ENCODE data around the gene GNG3.
A peak's percentile ranks its signal among the peaks of the same experiment; 100 is the strongest.
"Not testable (repeated sequence)": the region's sequence is repeated elsewhere in the genome, so short reads cannot be mapped to it uniquely, and the experiment has no call there.

Gene GNG3

GRCh38 chr11:62707277-62707861 lies at the start of gene GNG3, which contains the start of gene BSCL2:
TSS of gene GNG3 (plus strand) at chr11:62707676. CDS start at chr11:62708296, 620 bp downstream.
TSS of gene BSCL2 (minus strand) at chr11:62707424. CDS start at chr11:62707195, 229 bp downstream.
- DNase-seq, result no peak

DNA sequence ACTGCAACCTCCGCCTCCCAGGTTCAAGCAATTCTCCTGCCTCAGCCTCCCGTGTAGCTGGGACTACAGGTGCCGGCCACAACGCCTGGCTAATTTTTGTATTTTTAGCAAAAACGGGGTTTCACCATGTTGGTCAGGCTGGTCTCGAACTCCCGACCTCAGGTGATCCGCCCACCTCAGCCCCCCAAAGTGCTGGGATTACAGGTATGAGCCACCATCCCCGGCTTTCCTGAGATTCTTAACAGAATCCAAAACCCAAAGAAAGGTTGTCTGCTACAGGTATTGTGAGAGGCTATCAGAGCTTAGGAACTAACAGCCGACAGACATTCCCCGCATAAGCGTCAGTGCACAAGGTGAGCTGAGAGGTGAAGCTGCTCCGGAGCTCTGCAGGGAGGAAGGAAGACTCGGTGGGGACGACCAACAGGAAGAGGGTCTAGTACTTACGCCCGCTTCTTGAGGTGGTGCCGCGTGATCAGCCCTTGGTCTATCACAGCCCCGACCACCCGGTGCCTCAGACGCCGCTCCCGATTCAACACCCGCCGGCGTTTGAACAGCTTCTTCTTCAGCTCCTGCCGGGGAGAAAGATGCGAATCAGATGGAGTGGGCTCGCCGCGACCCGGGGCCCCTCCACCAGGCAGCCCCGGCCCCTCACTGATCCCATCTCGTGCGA lies 42.9 kb upstream of the GNG3 start:
- peak; percentile 40 for DNase-seq

GRCh38 chr11:62665075-62665598 lies 42.3 kb upstream of the GNG3 start, which contains the start of the genes C11orf98 and CSKMT:
TSS of gene C11orf98 (minus strand) at chr11:62665210. CDS start at chr11:62665169, 41 bp downstream.
TSS of gene CSKMT (plus strand) at chr11:62665312. CDS start at chr11:62665880, 568 bp downstream.
- DNase-seq, result peak; percentile 76

- DNase-seq, result no peak
Observed at GRCh38 chr11:62665599-62666258, 41.7 kb upstream of the GNG3 start.

DNA sequence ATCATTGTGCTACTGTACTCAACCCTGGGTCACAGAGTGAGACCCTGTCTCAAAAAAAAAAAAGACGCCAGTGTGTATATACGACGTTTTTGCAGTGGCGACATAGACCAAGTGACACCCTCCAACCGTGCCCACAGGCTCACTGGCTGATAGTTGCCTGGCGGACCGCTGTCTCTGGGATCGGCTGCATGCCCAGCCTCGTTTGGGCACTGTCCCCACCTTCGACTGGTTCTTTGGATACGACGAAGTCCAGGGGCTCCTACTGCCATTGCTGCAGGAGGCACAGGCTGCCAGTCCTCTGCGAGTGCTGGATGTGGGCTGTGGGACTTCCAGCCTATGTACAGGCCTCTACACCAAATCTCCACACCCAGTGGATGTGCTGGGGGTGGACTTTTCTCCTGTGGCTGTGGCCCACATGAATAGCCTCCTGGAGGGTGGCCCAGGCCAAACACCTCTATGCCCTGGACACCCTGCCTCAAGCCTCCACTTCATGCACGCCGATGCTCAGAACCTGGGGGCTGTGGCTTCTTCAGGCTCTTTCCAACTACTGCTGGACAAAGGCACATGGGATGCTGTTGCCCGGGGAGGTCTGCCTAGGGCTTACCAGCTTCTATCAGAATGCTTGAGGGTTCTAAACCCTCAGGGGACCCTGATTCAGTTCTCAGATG lies 41.1 kb upstream of the GNG3 start:
- no peak for DNase-seq

GRCh38 chr11:62667460-62667859 lies 40.0 kb upstream of the GNG3 start:
- DNase-seq, result no peak

- DNase-seq, result peak; percentile 22
Observed at GRCh38 chr11:62669420-62670161, 37.9 kb upstream of the GNG3 start.

DNA sequence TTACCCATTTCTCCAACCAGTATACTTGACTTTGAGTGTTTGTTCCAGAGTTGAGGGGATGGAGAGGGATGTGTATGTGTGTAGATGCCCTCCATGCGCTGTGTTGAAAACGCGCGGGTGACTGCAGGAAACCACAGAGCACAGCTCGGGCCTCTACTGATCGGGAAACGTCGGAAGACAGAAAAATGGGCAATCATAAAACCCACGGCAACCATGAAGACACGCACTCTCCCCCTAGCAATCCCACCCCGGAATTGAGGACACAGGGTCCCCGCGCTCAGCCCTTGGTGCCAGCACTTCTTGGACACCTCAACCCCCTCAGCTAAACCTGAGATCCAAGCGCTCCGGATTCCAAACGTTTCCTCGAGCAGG lies 36.3 kb upstream of the GNG3 start:
- no peak for DNase-seq

- DNase-seq, result peak; percentile 66
Observed at GRCh38 chr11:62671608-62672389, 35.7 kb upstream of the GNG3 start, which contains the start of the genes LBHD1 and UQCC3. TSS of gene LBHD1 (minus strand) at chr11:62672267. CDS start at chr11:62670031, 2,236 bp downstream. TSS of gene UQCC3 (plus strand) at chr11:62671673. CDS start at chr11:62671746, 73 bp downstream.

- no peak for DNase-seq
Observed at GRCh38 chr11:62673196-62673525, 34.3 kb upstream of the GNG3 start.

DNA sequence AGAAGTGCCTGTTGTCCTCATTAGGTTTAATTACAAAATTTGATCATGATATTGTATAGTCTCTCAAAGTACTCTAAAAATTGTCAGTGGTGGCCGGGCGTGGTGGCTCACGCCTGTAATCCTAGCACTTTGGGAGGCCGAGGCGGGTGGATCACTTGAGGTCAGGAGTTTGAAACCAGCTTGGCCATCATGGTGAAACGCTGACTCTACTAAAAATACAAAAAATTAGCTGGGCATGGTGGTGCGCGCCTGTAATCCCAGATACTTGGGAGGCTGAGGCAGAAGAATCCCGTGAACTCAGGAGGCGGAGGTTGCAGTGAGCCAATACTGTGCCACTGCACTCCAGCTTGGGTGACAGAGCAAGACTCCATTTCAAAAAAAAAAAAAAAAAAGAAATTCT lies 32.1 kb upstream of the GNG3 start:
- not testable (repeated sequence) for DNase-seq

DNA sequence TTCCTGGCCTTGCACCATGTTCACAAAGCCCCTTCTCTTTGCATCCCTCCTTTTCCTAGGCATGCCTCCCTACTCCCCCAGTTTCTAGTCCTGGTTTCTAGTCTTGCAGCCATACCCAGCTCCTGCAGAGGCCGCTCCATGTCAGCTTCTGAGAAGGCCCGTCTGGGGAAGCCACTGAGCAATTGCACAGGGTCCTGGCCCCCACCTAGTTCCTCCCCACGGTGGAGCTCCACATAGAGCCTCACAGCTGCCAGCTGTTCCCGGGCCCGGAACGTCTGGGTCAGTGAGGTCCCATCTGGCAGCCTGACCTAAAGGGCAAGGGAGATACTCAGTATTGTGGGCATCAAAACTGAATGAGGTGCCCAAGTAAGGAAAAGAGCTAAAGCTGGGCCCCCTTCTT lies 30.8 kb upstream of the GNG3 start:
- no peak for DNase-seq

DNA sequence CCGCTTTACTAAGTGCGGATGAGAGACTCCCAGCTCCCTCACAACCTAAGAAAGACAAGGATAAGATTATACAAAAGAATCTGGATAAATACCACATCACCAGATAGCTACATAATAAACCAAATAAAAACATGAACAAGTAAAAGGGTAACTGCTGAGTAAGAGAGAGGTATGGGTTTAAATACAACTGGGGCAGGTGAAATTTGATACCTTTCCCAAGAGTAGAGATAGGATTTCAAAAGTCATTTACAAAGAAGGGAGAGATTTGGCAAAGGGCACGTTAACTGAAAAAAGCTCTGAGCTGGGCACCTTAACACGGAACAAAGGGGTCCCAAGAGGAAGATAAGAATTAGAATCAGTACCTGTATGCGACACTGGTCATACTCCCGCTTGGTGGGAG lies 30.3 kb upstream of the GNG3 start:
- no peak for DNase-seq

- DNase-seq, result no peak
Observed at GRCh38 chr11:62677714-62678113, 29.8 kb upstream of the GNG3 start.

DNA sequence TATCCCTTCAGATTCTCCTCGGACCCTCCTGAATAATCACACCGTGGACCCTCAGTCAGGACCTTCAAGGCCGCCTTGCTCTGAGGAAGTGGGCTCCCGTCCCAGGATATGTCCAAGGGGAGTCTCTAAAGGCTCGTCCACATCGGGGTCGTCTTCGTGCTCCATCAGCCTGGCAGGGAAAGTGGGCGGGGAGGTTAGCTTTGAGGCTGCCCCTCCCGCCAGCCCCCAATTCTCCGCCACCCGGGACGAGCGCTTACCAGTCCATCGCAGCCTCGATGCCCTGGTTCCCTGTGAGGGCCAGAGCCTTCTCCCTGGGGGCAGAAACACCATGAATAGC lies 29.1 kb upstream of the GNG3 start:
- DNase-seq, result no peak

GRCh38 chr11:62678770-62679696 lies 28.4 kb upstream of the GNG3 start, which contains the start of gene UBXN1:
TSS of gene UBXN1 (minus strand) at chr11:62679073. CDS start at chr11:62678923, 150 bp downstream.
- DNase-seq, result peak; percentile 67

GRCh38 chr11:62680825-62681240 lies 26.6 kb upstream of the GNG3 start:
- peak; percentile 67 for DNase-seq

DNA sequence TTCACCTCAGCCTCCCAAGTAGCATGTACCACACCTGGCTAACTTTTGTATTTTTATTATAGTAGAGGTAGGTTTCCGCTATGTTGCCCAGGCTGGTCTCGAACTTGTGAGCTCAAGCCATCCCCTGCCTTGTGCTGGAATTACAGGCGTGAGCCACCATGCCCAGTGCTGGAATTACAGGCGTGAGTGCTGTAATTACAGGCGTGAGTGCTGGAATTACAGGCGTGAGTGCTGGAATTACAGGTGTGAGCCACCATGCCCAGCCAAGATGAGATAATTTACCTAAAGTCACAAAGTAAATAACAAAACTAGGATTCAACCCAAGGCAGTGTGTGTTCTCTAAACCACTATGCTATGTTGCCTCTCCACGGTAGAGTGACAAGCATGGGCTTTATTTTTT lies 25.0 kb upstream of the GNG3 start:
- DNase-seq, result no peak

DNA sequence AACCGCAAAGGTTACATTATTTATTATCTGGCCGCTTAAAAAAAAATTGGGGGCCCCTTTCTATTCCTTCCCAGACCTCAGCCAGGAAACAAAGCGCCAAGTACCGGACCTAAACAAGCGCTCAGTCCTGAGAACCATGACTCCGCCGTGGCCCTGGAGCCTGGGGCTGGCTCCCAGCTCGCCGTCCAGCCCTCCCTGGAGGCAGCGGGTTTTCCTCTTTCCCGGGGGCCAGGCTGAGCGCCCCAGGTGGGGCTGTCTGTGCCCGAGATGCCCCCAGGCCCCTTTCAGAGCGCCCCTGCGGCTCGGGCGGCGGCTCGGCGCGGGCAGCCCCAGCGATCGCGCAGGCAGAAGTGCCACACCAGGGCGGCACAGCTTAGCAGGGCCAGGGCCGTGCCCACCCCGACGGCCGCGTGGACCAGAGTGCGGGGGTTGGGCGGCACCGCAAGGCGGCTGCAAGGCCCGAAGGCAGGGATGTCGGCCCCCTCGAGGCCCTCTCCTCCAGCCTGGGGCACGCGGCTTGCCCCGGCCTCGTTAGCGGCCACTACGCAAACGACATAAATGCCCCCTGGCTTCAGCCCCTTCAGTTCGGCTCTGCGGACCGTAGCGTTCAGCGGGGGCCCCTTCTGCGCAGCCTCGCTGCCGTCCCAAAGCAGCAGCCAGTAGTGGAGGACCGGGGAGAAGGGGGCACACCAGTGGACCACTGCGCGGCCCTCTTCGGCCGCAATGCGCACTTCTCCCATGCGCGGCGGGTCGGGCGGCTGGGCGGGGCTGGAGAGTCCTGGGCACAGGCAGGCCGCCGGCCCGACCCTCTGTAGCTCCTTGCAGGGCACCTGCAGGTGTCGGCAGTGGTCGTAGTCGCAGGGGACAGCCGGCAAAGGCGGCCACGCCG lies 19.7 kb upstream of the GNG3 start:
- DNase-seq, result no peak

Measured in NCI-H1694 treated with DMSO at 0.1 percent for 48 hours (cell line).